HG03135 (cell line): ENCODE measurements around the gene MYH15.

Source experiments
- ATAC-seq: cut with Tn5 transposase; IDR thresholded peaks from one replicate; pipeline ENCODE4 v1.9.1; 2021; ENCODE audit warnings: mild to moderate bottlenecking, moderate library complexity; ENCODE audit not compliant: unreplicated experiment

The MYH15 gene

GRCh38 chr3:108342837-108343486 lies 167.4 kb downstream of the MYH15 start:
- ATAC-seq: no peak

GRCh38 chr3:108341911-108342310 lies 168.5 kb downstream of the MYH15 start:
- no peak for ATAC-seq

- ATAC-seq: peak; percentile 62
Measured at GRCh38 chr3:108338901-108339545, 171.4 kb downstream of the MYH15 start.

- ATAC-seq: no peak
Measured at GRCh38 chr3:108334701-108335100, 175.7 kb downstream of the MYH15 start.

GRCh38 chr3:108333961-108334360 lies 176.4 kb downstream of the MYH15 start:
- no peak for ATAC-seq

- no peak for ATAC-seq
Measured at GRCh38 chr3:108331792-108332191, 178.6 kb downstream of the MYH15 start.
